Neural progenitor cell (in vitro differentiated cells): ENCODE results near the gene SFXN5.

ENCODE experiments used
- EZH2 ChIP-seq: fragments of 200-600 bp; sonication (generic); IDR thresholded peaks from 2 replicates; pipeline ENCODE4 v1.6.1; 2017; ENCODE audit warnings: antibody characterized with exemption, mild to moderate bottlenecking, moderate library complexity
- EZH2phosphoT487 ChIP-seq: fragments of 200-600 bp; sonication (generic); IDR thresholded peaks from 2 replicates; pipeline ENCODE4 v1.6.1; 2017; ENCODE audit warnings: antibody characterized with exemption
- TF ChIP-seq, protein P1 (sequence below): fragments of 200-600 bp; sonication (generic); IDR thresholded peaks from 2 replicates; pipeline ENCODE4 v1.5.1; 2017; ENCODE audit warnings: antibody characterized with exemption, mild to moderate bottlenecking

DNA sequence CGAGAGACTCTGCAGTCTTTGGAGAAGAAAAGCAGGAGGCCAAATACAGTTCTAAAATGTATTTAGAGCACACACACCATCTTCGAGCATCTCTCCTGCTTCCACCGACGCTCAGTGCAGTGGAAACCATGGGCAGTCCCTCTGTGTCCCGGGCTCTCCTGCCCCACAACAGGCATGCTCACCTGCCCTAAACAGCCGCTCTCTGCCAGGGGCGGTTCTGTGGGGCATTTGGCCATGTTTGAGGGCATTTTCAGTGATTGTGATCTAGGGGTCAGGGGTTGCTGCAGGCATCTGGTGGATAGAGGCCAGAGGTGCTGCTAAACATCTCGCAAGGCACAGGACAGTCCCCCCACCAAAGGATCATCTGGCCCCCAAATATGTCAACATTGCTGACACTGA is 98.4 kb downstream of the SFXN5 start:
- TF ChIP-seq, protein P1, sequence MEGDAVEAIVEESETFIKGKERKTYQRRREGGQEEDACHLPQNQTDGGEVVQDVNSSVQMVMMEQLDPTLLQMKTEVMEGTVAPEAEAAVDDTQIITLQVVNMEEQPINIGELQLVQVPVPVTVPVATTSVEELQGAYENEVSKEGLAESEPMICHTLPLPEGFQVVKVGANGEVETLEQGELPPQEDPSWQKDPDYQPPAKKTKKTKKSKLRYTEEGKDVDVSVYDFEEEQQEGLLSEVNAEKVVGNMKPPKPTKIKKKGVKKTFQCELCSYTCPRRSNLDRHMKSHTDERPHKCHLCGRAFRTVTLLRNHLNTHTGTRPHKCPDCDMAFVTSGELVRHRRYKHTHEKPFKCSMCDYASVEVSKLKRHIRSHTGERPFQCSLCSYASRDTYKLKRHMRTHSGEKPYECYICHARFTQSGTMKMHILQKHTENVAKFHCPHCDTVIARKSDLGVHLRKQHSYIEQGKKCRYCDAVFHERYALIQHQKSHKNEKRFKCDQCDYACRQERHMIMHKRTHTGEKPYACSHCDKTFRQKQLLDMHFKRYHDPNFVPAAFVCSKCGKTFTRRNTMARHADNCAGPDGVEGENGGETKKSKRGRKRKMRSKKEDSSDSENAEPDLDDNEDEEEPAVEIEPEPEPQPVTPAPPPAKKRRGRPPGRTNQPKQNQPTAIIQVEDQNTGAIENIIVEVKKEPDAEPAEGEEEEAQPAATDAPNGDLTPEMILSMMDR, result no peak
- TF ChIP-seq EZH2phosphoT487, result no peak
- no peak for TF ChIP-seq EZH2
